ENCODE measurements around the gene ZNF275.
"Not testable (repeated sequence)": the region's sequence is repeated elsewhere in the genome, so short reads cannot be mapped to it uniquely, and the experiment has no call there.

Gene ZNF275

DNA sequence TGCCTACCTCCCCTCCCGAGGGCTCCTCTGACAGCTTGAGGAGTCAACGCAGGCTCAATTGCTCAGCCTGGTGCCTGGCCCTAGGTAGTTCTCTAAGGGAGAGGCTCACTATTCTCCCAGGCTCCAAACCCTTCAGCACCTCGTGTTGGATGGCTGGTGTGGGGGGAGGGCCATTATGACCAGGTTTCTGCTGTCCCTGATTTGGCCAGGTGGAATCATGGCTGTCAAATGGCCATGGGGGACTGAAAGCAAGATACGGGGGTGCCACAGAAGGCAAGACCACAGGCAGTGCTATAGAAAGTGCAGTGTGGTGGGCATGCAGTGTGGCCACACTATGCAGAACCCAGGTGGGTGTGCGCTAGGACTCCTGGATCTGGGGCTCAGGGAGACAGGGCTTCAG, 21.9 kb upstream of the ZNF275 start:
- no peak for DNase-seq (ENCODE audit: low read depth)
- no peak overlapping the region for H3K4me3 ChIP-seq (ENCODE audit: low read length)
- TF ChIP-seq CTCF (IDR thresholded peaks at IDR 0.05; ENCODE audit: insufficient read depth, low read depth, low read length, missing control alignments): no peak

GRCh38 chrX:153312842-153313241, 21.1 kb upstream of the ZNF275 start:
- H3K4me3 ChIP-seq (ENCODE audit: low read length): no peak overlapping the region
- no peak for TF ChIP-seq CTCF (IDR thresholded peaks at IDR 0.05; ENCODE audit: insufficient read depth, low read depth, low read length, missing control alignments)
- no peak for DNase-seq (ENCODE audit: low read depth)

GRCh38 chrX:153317306-153317705, 16.6 kb upstream of the ZNF275 start:
- H3K4me3 ChIP-seq (ENCODE audit: low read length): no peak overlapping the region
- no peak for TF ChIP-seq CTCF (IDR thresholded peaks at IDR 0.05; ENCODE audit: insufficient read depth, low read depth, low read length, missing control alignments)
- no peak for DNase-seq (ENCODE audit: low read depth)

- TF ChIP-seq CTCF (IDR thresholded peaks at IDR 0.05; ENCODE audit: insufficient read depth, low read depth, low read length, missing control alignments): no peak
- no peak overlapping the region for H3K4me3 ChIP-seq (ENCODE audit: low read length)
- DNase-seq (ENCODE audit: low read depth): no peak
These were observed 15.8 kb upstream of the ZNF275 start for GRCh38 chrX:153317996-153318722.

- TF ChIP-seq CTCF (IDR thresholded peaks at IDR 0.05; ENCODE audit: insufficient read depth, low read depth, low read length, missing control alignments): no peak
- no peak for DNase-seq (ENCODE audit: low read depth)
- H3K4me3 ChIP-seq (ENCODE audit: low read length): no peak overlapping the region
These were observed 15.1 kb upstream of the ZNF275 start for GRCh38 chrX:153318811-153319210.

- no peak for DNase-seq (ENCODE audit: low read depth)
- TF ChIP-seq CTCF (IDR thresholded peaks at IDR 0.05; ENCODE audit: insufficient read depth, low read depth, low read length, missing control alignments): no peak
- H3K4me3 ChIP-seq (ENCODE audit: low read length): no peak overlapping the region
These were observed 14.5 kb upstream of the ZNF275 start for GRCh38 chrX:153319295-153320046.

GRCh38 chrX:153320047-153320443, 13.9 kb upstream of the ZNF275 start:
- DNase-seq (ENCODE audit: low read depth): not testable (repeated sequence)

More at GRCh38 chrX:153320047-153320443, 13.9 kb upstream of the ZNF275 start:
- H3K4me3 ChIP-seq (ENCODE audit: low read length): not testable (repeated sequence)
